Measurements from ENCODE around the gene PHPT1.

- no peak for TF ChIP-seq CTCF (conservative IDR thresholded peaks at IDR 0.05 in 1 of 2, IDR thresholded peaks at IDR 0.05 in 1 of 2; ENCODE audit: low read depth in 1 of 2, low read length in 2 of 2)
- TF ChIP-seq EZH2 (IDR thresholded peaks at IDR 0.05; ENCODE audit: low read length, missing control alignments) = no peak
Observed at GRCh38 chr9:136851941-136852663, 2.9 kb downstream of the PHPT1 start, which contains the start of gene MAMDC4.
